Parathyroid adenoma (tissue), 2 donors: ENCODE measurements around the gene CD69.
A peak's percentile ranks its signal among the peaks of the same experiment; 100 is the strongest.
"Not testable (repeated sequence)": the region's sequence is repeated elsewhere in the genome, so short reads cannot be mapped to it uniquely, and the experiment has no call there.

Source experiments
- H2AFZ ChIP-seq: fragments of 300-600 bp; sonication (generic); one replicate; pipeline ENCODE4 v1.7.0; 2017; ENCODE audit warnings: antibody characterized with exemption, mild to moderate bottlenecking
- H3K27ac ChIP-seq: fragments of 300-600 bp; sonication (generic); one replicate; pipeline ENCODE4 v1.7.0; 2017
- H3K27me3 ChIP-seq: fragments of 300-600 bp; sonication (generic); one replicate; pipeline ENCODE4 v1.7.0; 2017; ENCODE audit warnings: low read length; ENCODE audit not compliant: control insufficient read depth, insufficient read depth
- H3K36me3 ChIP-seq: fragments of 300-600 bp; sonication (generic); one replicate; pipeline ENCODE4 v1.7.0; 2017; ENCODE audit warnings: low read length; ENCODE audit not compliant: control insufficient read depth, insufficient read depth
- H3K4me1 ChIP-seq: fragments of 300-600 bp; sonication (generic); one replicate; pipeline ENCODE4 v1.7.0; 2017; ENCODE audit warnings: control low read depth
- H3K4me2 ChIP-seq: fragments of 300-600 bp; sonication (generic); one replicate; pipeline ENCODE4 v1.7.0; 2017; ENCODE audit warnings: low read length
- H3K4me3 ChIP-seq: fragments of 300-600 bp; sonication (generic); one replicate; pipeline ENCODE4 v1.7.0; 2017; ENCODE audit warnings: low read depth, low read length
- H3K79me2 ChIP-seq: fragments of 300-600 bp; sonication (generic); one replicate; pipeline ENCODE4 v1.7.0; 2017; ENCODE audit warnings: control low read depth
- H3K9ac ChIP-seq: fragments of 300-600 bp; sonication (generic); one replicate; pipeline ENCODE4 v1.7.0; 2017; ENCODE audit warnings: mild to moderate bottlenecking
- H3K9me3 ChIP-seq: fragments of 300-600 bp; sonication (generic); one replicate; pipeline ENCODE4 v1.7.0; 2017; ENCODE audit warnings: low read length; ENCODE audit not compliant: control insufficient read depth
- CTCF ChIP-seq: fragments of 300-600 bp; sonication (generic); IDR thresholded peaks from one replicate; pipeline ENCODE4 v1.7.0; 2017; ENCODE audit warnings: antibody characterized with exemption, mild to moderate bottlenecking
- donor health status: primary hyperparathyroidism.

Gene CD69

GRCh38 chr12:9708853-9709252, 51.8 kb downstream of the CD69 start:
- Histone ChIP-seq H3K79me2 (no peaks in the 10 kb centered on the region), H2AFZ (no peak overlapping the region), H3K9me3 (no peaks in the 10 kb centered on the region), H3K27ac (no peak overlapping the region), H3K4me3 (no peak overlapping the region), H3K36me3 (no peaks in the 10 kb centered on the region), H3K27me3 (no peaks in the 10 kb centered on the region), H3K9ac (no peak overlapping the region), H3K4me1 (no peaks in the 10 kb centered on the region), H3K4me2 (no peak overlapping the region)
- no peak for TF ChIP-seq CTCF

GRCh38 chr12:9707864-9708808, 52.6 kb downstream of the CD69 start:
- no peaks in the 10 kb centered on the region for H3K9me3 ChIP-seq
- no peak overlapping the region for H3K27ac ChIP-seq
- no peak overlapping the region for H3K9ac ChIP-seq
- H3K36me3 ChIP-seq, result no peaks in the 10 kb centered on the region
- no peak overlapping the region for H3K4me3 ChIP-seq
- peak; percentile 74 for TF ChIP-seq CTCF
- no peaks in the 10 kb centered on the region for H3K4me1 ChIP-seq
- no peaks in the 10 kb centered on the region for H3K79me2 ChIP-seq
- no peak overlapping the region for H2AFZ ChIP-seq
- H3K27me3 ChIP-seq, result no peaks in the 10 kb centered on the region
- no peak overlapping the region for H3K4me2 ChIP-seq

- Histone ChIP-seq H2AFZ (no peak overlapping the region), H3K27ac (no peak overlapping the region), H3K4me1 (no peaks in the 10 kb centered on the region), H3K79me2 (no peaks in the 10 kb centered on the region), H3K9ac (no peak overlapping the region), H3K4me2 (no peak overlapping the region), H3K9me3 (no peaks in the 10 kb centered on the region), H3K36me3 (no peaks in the 10 kb centered on the region), H3K4me3 (no peak overlapping the region), H3K27me3 (no peaks in the 10 kb centered on the region)
- no peak for TF ChIP-seq CTCF
These were observed 53.3 kb downstream of the CD69 start for GRCh38 chr12:9707356-9707755.

GRCh38 chr12:9706086-9706685, 54.5 kb downstream of the CD69 start:
- H3K4me1 ChIP-seq, result no peaks in the 10 kb centered on the region
- TF ChIP-seq CTCF, result no peak
- no peak overlapping the region for H3K27ac ChIP-seq
- H2AFZ ChIP-seq, result no peak overlapping the region
- no peak overlapping the region for H3K4me2 ChIP-seq
- no peaks in the 10 kb centered on the region for H3K9me3 ChIP-seq
- no peaks in the 10 kb centered on the region for H3K36me3 ChIP-seq
- H3K4me3 ChIP-seq, result no peak overlapping the region
- no peak overlapping the region for H3K9ac ChIP-seq
- H3K27me3 ChIP-seq, result no peaks in the 10 kb centered on the region
- H3K79me2 ChIP-seq, result no peaks in the 10 kb centered on the region

DNA sequence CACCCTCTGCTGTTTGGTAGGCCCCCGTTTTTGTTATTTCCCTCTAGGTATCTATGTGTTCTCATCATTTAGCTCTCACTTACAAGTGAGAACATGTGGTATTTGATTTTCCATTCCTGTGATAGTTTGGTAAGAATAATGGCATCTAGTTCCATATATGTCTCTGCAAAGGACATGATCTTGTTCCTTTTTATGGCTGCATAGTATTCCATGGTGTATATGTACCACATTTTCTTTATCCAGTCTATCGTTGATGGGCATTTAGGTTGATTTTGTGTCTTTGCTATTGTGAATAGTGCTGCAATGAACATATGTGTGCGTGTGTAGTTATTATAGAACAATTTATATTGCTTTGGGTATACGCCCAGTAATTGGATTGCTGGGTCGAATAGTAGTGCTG, 56.1 kb downstream of the CD69 start:
- H3K36me3 ChIP-seq, H3K4me1 ChIP-seq, H3K9me3 ChIP-seq, H3K9ac ChIP-seq, H3K4me3 ChIP-seq, H3K27me3 ChIP-seq, H3K79me2 ChIP-seq, H3K4me2 ChIP-seq, H3K27ac ChIP-seq, H2AFZ ChIP-seq: not testable (repeated sequence)
